Measurements from ENCODE around the gene IL17REL.

The IL17REL gene

DNA sequence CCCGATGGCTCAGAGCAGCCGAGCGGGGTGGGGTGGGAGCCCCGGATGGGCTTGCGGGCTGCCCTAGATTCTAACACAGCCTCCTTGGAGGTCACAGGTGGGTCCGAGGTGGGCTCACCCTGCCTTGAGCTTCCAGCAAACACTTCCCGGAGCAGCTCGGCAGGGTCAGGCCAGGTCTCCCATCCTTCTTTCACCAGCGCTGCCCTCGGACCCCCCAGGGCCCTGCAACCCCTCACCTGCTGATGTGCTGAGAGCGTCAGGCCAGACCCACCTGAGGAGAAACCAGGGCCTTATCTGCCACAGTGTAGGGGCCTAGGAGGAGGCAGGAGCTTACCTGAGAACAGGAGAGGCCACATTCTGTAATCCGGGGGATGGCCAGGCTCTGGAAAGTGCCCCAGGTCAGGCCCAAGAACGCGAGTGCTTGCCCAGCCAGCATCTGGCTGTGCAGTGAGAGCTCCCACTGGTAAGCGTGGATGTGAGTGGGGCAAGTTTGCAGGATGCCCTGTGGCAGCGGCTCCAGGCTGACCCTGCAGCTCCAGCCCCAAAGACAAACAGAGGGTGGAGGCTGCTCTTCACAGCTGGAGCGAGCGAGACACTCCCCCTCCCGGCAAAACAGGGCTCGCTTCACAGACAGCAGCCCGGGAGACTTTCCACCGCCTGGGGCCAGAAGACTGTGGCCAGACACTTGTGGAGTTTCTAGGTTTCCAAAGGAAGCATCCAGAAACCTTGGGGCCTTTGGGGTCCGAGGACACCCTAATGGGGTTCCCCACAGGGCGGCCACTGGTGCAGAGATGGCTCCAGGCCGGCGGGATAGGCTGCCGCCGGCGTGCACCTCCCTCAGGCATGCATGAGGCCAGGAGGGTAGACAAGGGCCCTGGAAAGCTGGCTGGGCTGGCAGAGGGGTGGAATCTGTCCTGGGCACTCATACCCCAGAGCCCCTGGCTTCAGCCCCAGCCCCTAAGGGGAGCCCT is at the start of gene IL17REL:
TSS of gene IL17REL (minus strand) at position 555 of the 971 bp plus-strand sequence. CDS start at position 436, 119 bp downstream.
- Histone ChIP-seq H3K4me1 (ENCODE audit: low read depth, poor library complexity, severe bottlenecking) (no peaks in the 10 kb centered on the region), H2AFZ (ENCODE audit: low read depth) (no peak within 1 kb of the TSS), H3K27me3 (ENCODE audit: insufficient read depth, low read depth) (no peaks in the 10 kb centered on the region)

DNA sequence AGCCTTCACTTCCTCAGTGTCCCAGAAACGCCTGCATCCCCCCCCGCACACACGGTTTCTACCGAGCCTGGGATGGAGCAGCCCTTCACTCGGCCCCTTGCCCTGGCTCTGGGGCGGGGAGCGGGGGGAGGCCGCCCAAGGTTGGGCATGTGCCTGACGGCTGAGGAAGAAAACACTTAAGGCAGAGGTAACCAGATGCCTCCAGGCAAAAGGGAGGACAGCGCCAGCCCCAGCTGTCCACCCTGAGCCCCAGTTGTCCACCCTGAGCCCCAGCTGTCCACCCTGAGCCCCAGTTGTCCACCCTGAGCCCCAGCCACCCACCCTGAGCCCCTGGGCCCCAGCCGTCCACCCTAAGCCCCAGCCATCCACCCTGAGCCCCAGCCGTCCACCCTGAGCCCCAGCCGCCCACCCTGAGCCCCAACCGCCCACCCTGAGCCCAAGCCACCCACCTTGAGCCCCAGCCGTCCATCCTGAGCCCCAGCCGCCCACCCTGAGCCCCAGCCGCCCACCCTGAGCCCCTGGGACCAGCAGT is 49.3 kb upstream of the IL17REL start:
- Histone ChIP-seq H3K27me3 (ENCODE audit: insufficient read depth, low read depth) (no peaks in the 10 kb centered on the region; the same call in 1 of the 2 replicates), H3K27ac (no peak overlapping the region), H3K4me3 (IDR thresholded peaks at IDR 0.05; ENCODE audit: insufficient read depth, low read depth, low read length) (no peak overlapping the region)

More for the DNA sequence above, at the start of gene IL17REL:
- H3K36me3 ChIP-seq (ENCODE audit: insufficient read depth): no peaks in the 10 kb centered on the region
- H4K20me1 ChIP-seq (ENCODE audit: insufficient read depth): no peaks in the 10 kb centered on the region
- no peak within 1 kb of the TSS for H3K4me2 ChIP-seq
- H3K9ac ChIP-seq: no peak within 1 kb of the TSS
- H3K79me2 ChIP-seq (ENCODE audit: insufficient read depth, low read depth): no peaks in the 10 kb centered on the region
- H3K4me3 ChIP-seq (IDR thresholded peaks at IDR 0.05; ENCODE audit: insufficient read depth, low read depth, low read length): no peak within 1 kb of the TSS
- no peak within 1 kb of the TSS for H3K27ac ChIP-seq
- no peak for TF ChIP-seq CTCF (conservative IDR thresholded peaks at IDR 0.05; ENCODE audit: low read depth, low read length)

GRCh38 chr22:50061141-50061823 is 48.7 kb upstream of the IL17REL start:
- H3K79me2 ChIP-seq (ENCODE audit: insufficient read depth, low read depth): no peaks in the 10 kb centered on the region
- no peak overlapping the region for H3K27ac ChIP-seq
- TF ChIP-seq CTCF (conservative IDR thresholded peaks at IDR 0.05; ENCODE audit: low read depth, low read length): no peak
- no peaks in the 10 kb centered on the region for H4K20me1 ChIP-seq (ENCODE audit: insufficient read depth)
- H2AFZ ChIP-seq (ENCODE audit: low read depth): no peak overlapping the region
- H3K9ac ChIP-seq: no peak overlapping the region
- no peaks in the 10 kb centered on the region for H3K27me3 ChIP-seq (ENCODE audit: insufficient read depth, low read depth)
- H3K36me3 ChIP-seq (ENCODE audit: insufficient read depth): no peaks in the 10 kb centered on the region
- H3K4me1 ChIP-seq (ENCODE audit: low read depth, poor library complexity, severe bottlenecking): no peaks in the 10 kb centered on the region
- no peak overlapping the region for H3K4me3 ChIP-seq (IDR thresholded peaks at IDR 0.05; ENCODE audit: insufficient read depth, low read depth, low read length)
- no peak overlapping the region for H3K4me2 ChIP-seq

More for the DNA sequence above, 49.3 kb upstream of the IL17REL start:
- no peaks in the 10 kb centered on the region for H4K20me1 ChIP-seq (ENCODE audit: insufficient read depth)
- no peaks in the 10 kb centered on the region for H3K4me1 ChIP-seq (ENCODE audit: low read depth, poor library complexity, severe bottlenecking)
- no peak for TF ChIP-seq CTCF (conservative IDR thresholded peaks at IDR 0.05; ENCODE audit: low read depth, low read length)
- H2AFZ ChIP-seq (ENCODE audit: low read depth): no peak overlapping the region
- H3K4me2 ChIP-seq: no peak overlapping the region
- no peak overlapping the region for H3K9ac ChIP-seq
- H3K36me3 ChIP-seq (ENCODE audit: insufficient read depth): no peaks in the 10 kb centered on the region
- H3K79me2 ChIP-seq (ENCODE audit: insufficient read depth, low read depth): no peaks in the 10 kb centered on the region

GRCh38 chr22:50060441-50061140 is 48.0 kb upstream of the IL17REL start:
- no peak overlapping the region for H3K4me2 ChIP-seq
- no peaks in the 10 kb centered on the region for H4K20me1 ChIP-seq (ENCODE audit: insufficient read depth)
- TF ChIP-seq CTCF (conservative IDR thresholded peaks at IDR 0.05; ENCODE audit: low read depth, low read length): no peak
- H3K27me3 ChIP-seq (ENCODE audit: insufficient read depth, low read depth): no peaks in the 10 kb centered on the region
- H3K27ac ChIP-seq: no peak overlapping the region
- no peak overlapping the region for H2AFZ ChIP-seq (ENCODE audit: low read depth)
- no peak overlapping the region for H3K9ac ChIP-seq
- H3K36me3 ChIP-seq (ENCODE audit: insufficient read depth): no peaks in the 10 kb centered on the region
- H3K79me2 ChIP-seq (ENCODE audit: insufficient read depth, low read depth): no peaks in the 10 kb centered on the region
- H3K4me1 ChIP-seq (ENCODE audit: low read depth, poor library complexity, severe bottlenecking): no peaks in the 10 kb centered on the region
- no peak overlapping the region for H3K4me3 ChIP-seq (IDR thresholded peaks at IDR 0.05; ENCODE audit: insufficient read depth, low read depth, low read length)
